IMR-90 (cell line): Measurements from ENCODE around the gene CLIC4. TPM values are rescaled to one million over a fixed set of nuclear protein-coding genes. Genes with fewer than 3 reads are reported as not detected.
"Not testable (repeated sequence)": the region's sequence is repeated elsewhere in the genome, so short reads cannot be mapped to it uniquely, and the experiment has no call there.

Experiments used
- ATAC-seq: fragments of 200-7000 bp; cut with Tn5 transposase; 2 replicates; pipeline ENCODE4 v1.9.1; 2020; ENCODE audit warnings: low read depth, mild to moderate bottlenecking, moderate library complexity
- BruUV-seq: library from RNA; stranded (reverse); fragments of 400-500 nt; replicated peaks from 2 replicates; lab custom pipeline; 2021; lab: Mats Ljungman, UMichigan
- CTCF ChIA-PET: fragments of 300-600 bp; formaldehyde crosslinking; extraction: SDS; loops from one replicate; lab custom pipeline; 2021; ENCODE audit warnings: antibody characterized with exemption; lab: Yijun Ruan, JAX
- POLR2A ChIA-PET: fragments of 300-600 bp; sonication (Branson Sonifier 250); formaldehyde crosslinking; loops from one replicate; lab custom pipeline; 2022; ENCODE audit warnings: antibody characterized with exemption; ENCODE audit not compliant: unreplicated experiment; lab: Charles Lee
- DNase-seq: peaks from one replicate; pipeline ENCODE4 v3.0.0; 2013
- H2AFZ ChIP-seq: replicated peaks from 2 replicates; pipeline ENCODE3; 2013; ENCODE audit warnings: low read length, mild to moderate bottlenecking; ENCODE audit not compliant: poor library complexity
- H2AK5ac ChIP-seq: 2 replicates; pipeline ENCODE4 v1.6.1; 2013; ENCODE audit warnings: low read depth, low read length, inconsistent platforms
- H2AK9ac ChIP-seq: replicated peaks from 2 replicates; pipeline ENCODE3; 2013; ENCODE audit warnings: mild to moderate bottlenecking, low read depth, low read length, moderate library complexity; ENCODE audit not compliant: poor library complexity
- H2BK120ac ChIP-seq: 2 replicates; pipeline ENCODE4 v1.6.1; 2013; ENCODE audit warnings: low read depth, low read length, inconsistent platforms
- H2BK15ac ChIP-seq: 3 replicates; pipeline ENCODE4 v1.6.1; 2013; ENCODE audit warnings: low read depth, low read length, inconsistent platforms
- H2BK20ac ChIP-seq: 2 replicates; pipeline ENCODE4 v1.6.1; 2013; ENCODE audit warnings: low read depth, mild to moderate bottlenecking, inconsistent platforms, low read length, moderate library complexity
- H2BK5ac ChIP-seq: 2 replicates; pipeline ENCODE4 v1.6.1; 2013; ENCODE audit warnings: mild to moderate bottlenecking, low read depth, low read length, inconsistent platforms; ENCODE audit not compliant: poor library complexity, severe bottlenecking
- H3K14ac ChIP-seq: replicated peaks from 2 replicates; pipeline ENCODE4 v1.6.1; 2013; ENCODE audit warnings: low read depth, low read length, inconsistent platforms
- H3K18ac ChIP-seq: 2 replicates; pipeline ENCODE4 v1.6.1; 2013; ENCODE audit warnings: low read depth, low read length, control low read depth
- H3K23ac ChIP-seq: 2 replicates; pipeline ENCODE4 v1.6.1; 2013; ENCODE audit warnings: low read depth, low read length, inconsistent platforms
- H3K27ac ChIP-seq: 2 replicates; pipeline ENCODE4 v1.5.1; 2013; ENCODE audit warnings: mild to moderate bottlenecking, control low read depth, low read length; ENCODE audit not compliant: insufficient read depth
- H3K27me3 ChIP-seq: 2 replicates; pipeline ENCODE4 v1.6.1; 2013; ENCODE audit warnings: low read length; ENCODE audit not compliant: control insufficient read depth, insufficient read depth
- H3K36me3 ChIP-seq: 2 replicates; pipeline ENCODE4 v1.6.1; 2013; ENCODE audit warnings: low read length, mixed read lengths; ENCODE audit not compliant: control insufficient read depth, insufficient read depth
- H3K4ac ChIP-seq: 2 replicates; pipeline ENCODE4 v1.6.1; 2013; ENCODE audit warnings: low read depth, low read length, inconsistent platforms
- H3K4me1 ChIP-seq: 2 replicates; pipeline ENCODE4 v1.6.1; 2013; ENCODE audit warnings: low read length, mixed read lengths; ENCODE audit not compliant: control insufficient read depth, insufficient read depth
- H3K4me2 ChIP-seq: 2 replicates; pipeline ENCODE4 v1.6.1; 2013; ENCODE audit warnings: low read depth, mild to moderate bottlenecking, control low read depth, low read length, moderate library complexity
- H3K4me3 ChIP-seq: 2 replicates; pipeline ENCODE4 v1.5.1; 2013; ENCODE audit warnings: low read depth, mild to moderate bottlenecking, control low read depth, low read length, moderate library complexity; ENCODE audit not compliant: insufficient read depth
- H3K56ac ChIP-seq: 2 replicates; pipeline ENCODE4 v1.6.1; 2013; ENCODE audit warnings: low read length, inconsistent platforms; ENCODE audit not compliant: insufficient read depth; ENCODE audit errors: extremely low read depth
- H3K79me1 ChIP-seq, 2 experiments: 2 replicates each; pipeline ENCODE4 v1.6.1; 2013; ENCODE audit warnings: low read length in 2 of 2, inconsistent platforms in 1 of 2, low read depth in 1 of 2
- H3K9ac ChIP-seq: 2 replicates; pipeline ENCODE4 v1.6.1; 2013; ENCODE audit warnings: low read depth, low read length, control low read depth
- H3K9me1 ChIP-seq: 2 replicates; pipeline ENCODE4 v1.6.1; 2013; ENCODE audit warnings: low read length, inconsistent platforms; ENCODE audit not compliant: insufficient read depth
- H3K9me3 ChIP-seq: 2 replicates; pipeline ENCODE4 v1.6.1; 2013; ENCODE audit warnings: low read length; ENCODE audit not compliant: control insufficient read depth, insufficient read depth
- H4K20me1 ChIP-seq: 2 replicates; pipeline ENCODE4 v1.6.1; 2013; ENCODE audit warnings: low read length, inconsistent platforms; ENCODE audit not compliant: insufficient read depth
- H4K5ac ChIP-seq: 2 replicates; pipeline ENCODE4 v1.6.1; 2013; ENCODE audit warnings: mild to moderate bottlenecking, low read depth, low read length, control low read depth
- H4K8ac ChIP-seq, 2 experiments: 2 replicates each; pipeline ENCODE4 v1.6.1; 2013; ENCODE audit warnings: low read depth in 2 of 2, low read length in 2 of 2, control low read depth in 1 of 2, inconsistent platforms in 1 of 2
- H4K91ac ChIP-seq: 2 replicates; pipeline ENCODE4 v1.6.1; 2013; ENCODE audit warnings: low read depth, low read length, inconsistent platforms; ENCODE audit not compliant: insufficient read depth
- WGBS, 2 experiments: methylation state at CpG; one replicate each; pipeline versions ENCODE4 v1.1.5 to v1.1.7; 2013; ENCODE audit warnings: missing lambda C conversion rate in 2 of 2; ENCODE audit not compliant: insufficient read length in 1 of 2; ENCODE audit errors: extremely low coverage in 2 of 2; 5-methylcytosine and 5-hydroxymethylcytosine counted together
- dilution Hi-C: fragments of 300-500 bp; cut with HindIII; formaldehyde crosslinking; loops from one replicate; pipeline ENCODE4 v1.14.3; 2018; ENCODE audit warnings: low sequenced_read_pairs; ENCODE audit not compliant: unreplicated experiment
- in situ Hi-C: fragments of 300-500 bp; cut with MboI; formaldehyde crosslinking; loops from 3 replicates; pipeline ENCODE4 v1.14.3; 2019; ENCODE audit warnings: low sequenced_read_pairs, inconsistent platforms, mixed read lengths
- intact Hi-C: fragments of 100-400 bp; cut with micrococcal nuclease; formaldehyde crosslinking; loops from 2 replicates; pipeline ENCODE4 v1.10.0; 2022
- polyA plus RNA-seq, 3 experiments: library from polyadenylated mRNA; depleted of rRNA; stranded (reverse); fragments of >200 nt; gene quantifications; 2 replicates each; pipeline ENCODE4 v1.2.3, GENCODE V29; 2012; ENCODE audit warnings: low replicate concordance in 1 of 3
- total RNA-seq: library from RNA; depleted of rRNA; stranded (reverse); fragments of >200 nt; gene quantifications from 2 replicates; pipeline ENCODE4 v1.2.3, GENCODE V29; 2012

CLIC4 gene
- total and polyA plus RNA-seq, 2 of the 4 experiments (the other 2 are of a cell fraction), result 242 to 392 TPM

- H2BK5ac ChIP-seq, H3K9me1 ChIP-seq, H3K18ac ChIP-seq, POLR2A ChIA-PET, H4K8ac ChIP-seq, dilution Hi-C loops, H2BK15ac ChIP-seq, H3K9ac ChIP-seq, H4K91ac ChIP-seq, H3K9me3 ChIP-seq, in situ Hi-C loops, ATAC-seq, H2AFZ ChIP-seq, CTCF ChIA-PET, H3K4me1 ChIP-seq, H3K56ac ChIP-seq, H3K23ac ChIP-seq, H3K4me2 ChIP-seq, DNase-seq, H3K27me3 ChIP-seq, intact Hi-C loops, H3K14ac ChIP-seq, H2AK5ac ChIP-seq, H2AK9ac ChIP-seq, BruUV-seq, H3K4ac ChIP-seq, H2BK20ac ChIP-seq, H3K4me3 ChIP-seq, H4K5ac ChIP-seq, H2BK120ac ChIP-seq, H3K27ac ChIP-seq: not testable (repeated sequence)
- peaks cover 18% of the 10 kb centered on the region for H3K36me3 ChIP-seq
- peaks cover 7 to 34% of the 10 kb centered on the region in 2 experiments for H3K79me1 ChIP-seq
- peaks cover 66% of the 10 kb centered on the region for H4K20me1 ChIP-seq
- no CpG with 5 or more reads among the region's 3 CpGs for WGBS, 2 experiments
Measured at GRCh38 chr1:24811494-24811893, 66.2 kb downstream of the CLIC4 start.

GRCh38 chr1:24820221-24820620 is 75.0 kb downstream of the CLIC4 start:
- H3K27ac ChIP-seq, H4K91ac ChIP-seq, H3K4ac ChIP-seq, H3K18ac ChIP-seq, BruUV-seq, POLR2A ChIA-PET, H2BK5ac ChIP-seq, H3K56ac ChIP-seq, H3K4me1 ChIP-seq, H2AFZ ChIP-seq, H2AK5ac ChIP-seq, H2AK9ac ChIP-seq, H3K27me3 ChIP-seq, ATAC-seq, H2BK15ac ChIP-seq, H3K9ac ChIP-seq, H3K4me3 ChIP-seq, DNase-seq, H3K4me2 ChIP-seq, H4K8ac ChIP-seq, intact Hi-C loops, H3K14ac ChIP-seq, H3K9me3 ChIP-seq, H3K23ac ChIP-seq, H2BK120ac ChIP-seq, H2BK20ac ChIP-seq, H4K5ac ChIP-seq, dilution Hi-C loops: not testable (repeated sequence)
- CTCF ChIA-PET, result interaction anchor here (1.1 kb wide), 1 partner anchor 10 kb away, joined by 4 read pairs; no protein-coding TSS in a partner anchor
- H4K20me1 ChIP-seq, result peaks cover 84% of the 10 kb centered on the region
- WGBS, 2 experiments, result no CpG with 5 or more reads among the region's 1 CpG
- in situ Hi-C loops, result loop anchor here (5.0 kb wide), 1 partner anchor 73 kb away; the partner anchor contains the start of gene CLIC4
- H3K36me3 ChIP-seq, result peaks cover 18% of the 10 kb centered on the region
- peaks cover 6 to 52% of the 10 kb centered on the region in 2 experiments; a peak in 3 of 4 replicates for H3K79me1 ChIP-seq
- H3K9me1 ChIP-seq, result peaks cover 12% of the 10 kb centered on the region; the same call in 1 of the 2 replicates
